Gastroesophageal sphincter (tissue), 3 donors: ENCODE results near the gene DOCK2.

Source experiments
- POLR2A ChIP-seq, 2 donors: fragments of 450-650 bp; IDR thresholded peaks; one replicate each; pipeline ENCODE4 v1.6.1; 2017; ENCODE audit warnings: antibody characterized with exemption in 2 of 2, mild to moderate bottlenecking in 2 of 2, moderate library complexity in 1 of 2
- POLR2AphosphoS5 ChIP-seq: sonication (generic); formaldehyde crosslinking; IDR thresholded peaks from one replicate; pipeline ENCODE4 v1.6.1; 2017; ENCODE audit warnings: antibody characterized with exemption
- TF ChIP-seq, protein P1 (sequence below), 4 experiments: fragments of 200-600 bp in 2 of 4; fragments of 450-650 bp in 2 of 4; sonication (generic) in 1 of 4; IDR thresholded peaks; one replicate each; pipeline ENCODE4 v1.5.1; 2017 to 2019; ENCODE audit warnings: antibody characterized with exemption in 4 of 4, mild to moderate bottlenecking in 2 of 4, moderate library complexity in 2 of 4

- TF ChIP-seq, protein P1, sequence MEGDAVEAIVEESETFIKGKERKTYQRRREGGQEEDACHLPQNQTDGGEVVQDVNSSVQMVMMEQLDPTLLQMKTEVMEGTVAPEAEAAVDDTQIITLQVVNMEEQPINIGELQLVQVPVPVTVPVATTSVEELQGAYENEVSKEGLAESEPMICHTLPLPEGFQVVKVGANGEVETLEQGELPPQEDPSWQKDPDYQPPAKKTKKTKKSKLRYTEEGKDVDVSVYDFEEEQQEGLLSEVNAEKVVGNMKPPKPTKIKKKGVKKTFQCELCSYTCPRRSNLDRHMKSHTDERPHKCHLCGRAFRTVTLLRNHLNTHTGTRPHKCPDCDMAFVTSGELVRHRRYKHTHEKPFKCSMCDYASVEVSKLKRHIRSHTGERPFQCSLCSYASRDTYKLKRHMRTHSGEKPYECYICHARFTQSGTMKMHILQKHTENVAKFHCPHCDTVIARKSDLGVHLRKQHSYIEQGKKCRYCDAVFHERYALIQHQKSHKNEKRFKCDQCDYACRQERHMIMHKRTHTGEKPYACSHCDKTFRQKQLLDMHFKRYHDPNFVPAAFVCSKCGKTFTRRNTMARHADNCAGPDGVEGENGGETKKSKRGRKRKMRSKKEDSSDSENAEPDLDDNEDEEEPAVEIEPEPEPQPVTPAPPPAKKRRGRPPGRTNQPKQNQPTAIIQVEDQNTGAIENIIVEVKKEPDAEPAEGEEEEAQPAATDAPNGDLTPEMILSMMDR (IDR thresholded peaks at IDR 0.05) = no peak
- TF ChIP-seq POLR2A (IDR thresholded peaks at IDR 0.05) = no peak
- no peak for TF ChIP-seq POLR2AphosphoS5
Measured at GRCh38 chr5:169917500-169917899, 280.4 kb downstream of the DOCK2 start.
